NCI-H1092 treated with DMSO at 0.1 percent for 48 hours (cell line): ENCODE measurements around the gene USP7.

Experiments
- DNase-seq: peaks from one replicate; lab custom pipeline; 2025; lab: John Stamatoyannopoulos, UW

Gene USP7

DNA sequence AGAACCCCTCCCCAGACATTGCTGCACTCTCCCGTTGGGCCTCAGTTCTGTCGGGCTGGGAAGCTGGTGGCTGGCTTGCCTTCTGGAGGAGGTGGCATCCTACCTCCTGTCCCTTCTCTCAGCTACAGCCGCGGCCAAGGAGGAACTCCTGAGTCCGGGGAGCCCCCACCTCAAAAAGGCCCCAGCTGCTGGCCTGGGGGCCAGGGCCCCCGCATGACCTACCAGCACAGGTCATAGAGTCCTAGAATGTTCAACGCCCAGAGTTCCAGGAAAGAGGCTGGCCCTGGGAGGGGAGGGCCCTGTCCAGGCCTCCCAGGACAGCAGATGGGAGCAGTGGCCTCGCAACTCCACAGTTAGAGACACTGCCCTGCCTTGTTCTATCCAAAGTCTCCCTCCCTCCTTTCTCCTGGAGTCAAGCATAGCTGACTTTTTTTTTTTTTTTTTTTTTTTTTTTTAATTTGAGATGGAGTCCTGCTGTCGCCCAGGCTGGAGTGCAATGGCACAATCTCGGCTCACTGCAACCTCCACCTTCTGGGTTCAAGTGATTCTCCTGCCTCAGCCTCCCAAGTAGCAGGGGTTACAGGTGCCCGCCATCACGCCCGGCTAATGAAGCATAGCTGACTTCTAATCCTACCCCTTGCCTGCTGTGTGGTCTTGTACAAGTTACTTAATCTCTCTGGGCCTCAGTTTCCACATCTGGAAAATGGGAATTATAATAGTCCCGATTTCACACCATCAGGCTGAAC lies 102.0 kb downstream of the USP7 start:
- no peak for DNase-seq

DNA sequence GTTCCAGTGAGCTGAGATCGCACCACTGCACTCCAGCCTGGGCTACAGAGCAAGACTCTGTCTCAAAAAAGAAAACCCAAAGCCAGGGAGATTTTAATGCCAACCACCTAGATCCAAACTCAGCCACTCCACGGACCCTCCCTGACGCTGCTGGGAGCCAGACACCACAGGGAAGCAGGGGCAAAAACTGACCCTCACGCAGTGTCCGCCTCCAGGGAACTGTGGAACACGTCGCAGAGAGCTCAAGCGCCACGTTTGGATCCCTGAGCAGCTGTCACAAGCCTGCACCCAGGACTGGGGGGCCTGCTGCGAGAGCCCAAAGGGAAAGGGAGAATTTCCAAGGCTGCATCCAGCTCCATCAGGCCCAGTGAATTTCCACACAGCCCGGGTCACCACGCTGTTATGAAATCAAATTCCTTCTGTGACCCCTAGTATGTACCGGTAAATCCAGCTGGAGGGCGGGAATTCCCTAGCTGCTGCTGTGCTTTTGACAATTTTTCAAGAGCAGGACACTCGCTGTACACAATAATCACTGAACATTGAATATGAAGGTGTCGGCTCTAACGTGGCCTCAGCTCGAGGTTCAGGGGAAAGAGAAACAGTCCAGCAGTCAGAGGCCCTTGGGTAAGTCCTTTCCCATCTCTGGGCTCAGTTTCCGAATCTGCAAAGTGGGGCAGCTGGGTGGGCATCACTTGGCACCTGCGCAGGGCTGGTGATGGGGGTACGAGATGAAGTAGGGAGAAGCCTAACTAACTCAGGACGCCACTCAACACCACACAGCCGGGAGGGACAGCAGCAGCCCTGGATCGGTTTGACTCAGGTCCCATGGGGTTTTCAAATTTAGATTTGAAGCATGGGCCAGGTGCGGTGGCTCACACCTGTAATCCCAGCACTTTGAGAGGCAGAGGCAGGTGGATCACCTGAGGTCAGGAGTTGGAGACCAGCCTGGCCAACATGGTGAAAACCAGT lies 103.5 kb downstream of the USP7 start:
- no peak for DNase-seq

DNA sequence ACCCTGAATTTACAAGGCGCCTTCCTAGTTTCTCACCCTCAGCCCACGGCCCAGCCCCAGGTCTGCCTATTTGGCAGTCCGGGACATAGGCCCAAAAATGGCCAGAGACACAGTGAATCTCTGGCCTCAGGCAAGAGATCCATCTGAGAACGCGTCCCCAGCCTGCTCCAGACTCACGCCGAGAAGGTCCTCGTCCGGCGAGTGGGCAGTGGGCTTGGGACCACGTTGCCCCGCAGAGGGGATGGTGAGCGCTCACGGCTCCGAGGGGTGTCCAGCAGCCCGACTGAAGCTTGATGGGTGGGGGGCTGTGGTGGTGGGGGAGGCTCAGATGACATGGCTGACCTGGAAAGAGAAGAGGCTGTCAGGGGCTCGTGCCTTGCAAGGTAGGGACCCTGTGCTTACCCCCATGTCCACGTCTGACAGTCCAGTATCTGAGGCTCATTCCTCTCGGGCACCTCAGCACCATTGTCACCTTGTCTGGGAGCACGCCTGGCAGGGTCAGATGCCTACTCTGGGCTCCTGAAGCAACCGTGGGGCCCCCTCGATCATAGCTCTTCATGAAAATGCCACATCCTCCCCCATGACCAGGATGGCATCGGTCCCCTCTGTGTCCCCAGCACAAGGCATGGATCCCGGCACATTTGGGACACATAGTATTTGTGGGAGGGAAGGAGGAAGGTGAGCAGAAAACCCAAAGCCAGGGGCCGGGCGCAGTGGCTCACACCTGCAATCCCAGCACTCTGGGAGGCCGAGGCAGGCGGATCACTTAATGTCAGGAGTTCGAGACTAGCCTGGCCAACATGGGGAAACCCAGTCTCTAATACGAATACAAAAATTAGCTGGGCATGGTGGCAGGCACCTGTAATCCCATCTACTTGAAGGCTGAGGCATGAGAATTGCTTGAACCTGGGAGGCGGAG lies 104.5 kb downstream of the USP7 start:
- no peak for DNase-seq

DNA sequence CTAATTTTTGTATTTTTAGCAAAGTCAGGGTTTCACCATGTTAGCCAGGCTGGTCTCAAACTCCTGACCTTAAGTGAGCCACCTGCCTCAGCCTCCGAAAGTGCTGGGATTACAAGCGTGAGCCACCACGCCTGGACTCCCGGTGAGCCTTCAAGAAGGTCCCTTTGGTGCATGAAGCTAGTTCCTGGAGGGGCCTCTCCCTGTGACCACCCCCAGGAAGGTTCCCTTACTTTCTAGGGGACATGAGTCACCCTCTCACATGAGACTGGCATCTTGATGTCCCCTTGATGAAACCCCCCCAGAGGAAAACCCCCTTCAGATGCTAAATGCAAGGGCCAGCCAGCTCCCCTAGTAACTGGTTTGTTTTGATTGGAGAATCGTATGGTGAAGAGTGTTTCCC lies 107.7 kb downstream of the USP7 start:
- no peak for DNase-seq

DNA sequence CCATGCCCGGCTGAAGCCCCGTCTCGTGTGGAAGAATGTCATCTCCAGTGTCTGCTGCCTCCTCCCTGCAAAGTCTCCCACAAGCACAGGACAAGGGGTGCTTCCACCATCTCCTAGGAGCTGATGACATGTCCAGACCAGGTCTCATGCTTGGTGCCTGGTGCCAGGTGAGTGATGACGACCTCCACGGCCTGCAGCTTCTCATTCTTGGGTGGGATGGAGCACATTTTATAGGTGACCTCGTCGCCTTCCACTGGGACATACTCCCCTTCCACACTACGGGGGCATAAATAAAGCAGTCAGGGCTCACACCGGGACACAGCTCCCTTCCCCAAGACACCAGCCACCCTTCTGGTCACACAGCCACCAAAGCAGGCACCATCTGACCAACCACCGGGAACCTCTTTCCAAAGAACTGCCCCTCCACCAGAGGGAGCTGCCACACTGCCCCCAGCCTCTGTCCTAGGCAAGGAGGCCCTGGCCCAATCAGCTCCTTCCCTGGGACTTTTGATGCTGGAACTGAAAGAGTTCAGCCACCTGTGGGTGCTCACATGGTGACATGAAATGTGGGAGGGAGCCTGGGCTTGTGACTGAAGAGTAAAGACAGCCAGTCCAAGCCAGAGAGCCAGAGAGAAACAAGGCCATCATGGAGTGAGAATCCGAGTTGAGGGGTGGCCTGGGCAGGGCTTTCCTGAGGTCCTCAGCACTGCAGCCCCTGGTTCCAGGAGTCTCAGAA lies 108.5 kb downstream of the USP7 start:
- DNase-seq, result no peak

DNA sequence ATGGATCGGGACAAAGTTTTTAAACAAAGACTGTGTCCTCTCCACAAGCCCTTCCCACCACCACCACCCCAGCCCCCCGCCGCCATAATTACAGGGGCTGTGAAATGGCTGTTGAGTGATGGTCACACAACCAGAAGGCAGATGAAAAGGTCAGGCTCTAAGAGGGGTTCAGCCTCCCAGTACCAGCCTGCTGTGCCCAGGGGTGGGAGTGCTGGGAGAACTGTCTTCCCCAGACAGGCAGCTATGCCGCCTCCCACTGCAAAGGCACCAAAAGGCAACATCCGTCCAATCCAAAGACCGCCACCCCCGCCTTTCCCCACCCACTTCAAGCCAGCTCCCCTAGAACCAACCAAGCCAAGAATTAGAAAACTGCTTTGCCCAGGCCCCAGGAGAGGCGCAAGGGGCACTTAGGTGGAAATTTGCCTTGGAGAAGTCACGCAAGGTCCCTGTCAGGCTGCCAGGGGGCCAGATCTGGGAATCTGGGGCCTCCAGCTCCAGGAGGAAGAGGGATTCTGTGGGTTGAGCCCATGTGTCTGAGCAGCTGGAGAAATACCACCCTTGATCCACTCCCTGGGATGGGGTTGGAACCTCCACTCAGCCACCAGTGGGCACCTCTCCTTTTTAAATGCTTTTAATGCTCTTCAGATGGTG lies 109.3 kb downstream of the USP7 start:
- DNase-seq, result no peak

DNA sequence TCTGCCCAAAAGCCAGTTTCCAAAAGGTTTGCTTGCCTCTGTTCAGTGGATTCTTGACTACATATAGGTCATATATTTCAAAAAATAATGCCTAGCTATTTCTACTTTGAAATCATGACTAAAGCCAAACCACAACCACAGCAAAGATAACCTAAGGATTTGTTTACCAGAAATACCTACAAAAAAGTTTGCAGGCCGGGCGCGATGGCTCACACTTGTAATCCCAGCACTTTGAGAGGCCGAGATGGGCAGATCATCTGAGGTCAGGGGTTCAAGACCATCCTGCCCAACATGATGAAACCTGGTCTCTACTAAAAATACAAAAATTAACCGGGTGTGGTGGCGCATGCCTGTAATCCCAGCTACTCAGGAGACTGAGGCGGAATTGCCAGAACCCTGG lies 110.1 kb downstream of the USP7 start:
- no peak for DNase-seq

DNA sequence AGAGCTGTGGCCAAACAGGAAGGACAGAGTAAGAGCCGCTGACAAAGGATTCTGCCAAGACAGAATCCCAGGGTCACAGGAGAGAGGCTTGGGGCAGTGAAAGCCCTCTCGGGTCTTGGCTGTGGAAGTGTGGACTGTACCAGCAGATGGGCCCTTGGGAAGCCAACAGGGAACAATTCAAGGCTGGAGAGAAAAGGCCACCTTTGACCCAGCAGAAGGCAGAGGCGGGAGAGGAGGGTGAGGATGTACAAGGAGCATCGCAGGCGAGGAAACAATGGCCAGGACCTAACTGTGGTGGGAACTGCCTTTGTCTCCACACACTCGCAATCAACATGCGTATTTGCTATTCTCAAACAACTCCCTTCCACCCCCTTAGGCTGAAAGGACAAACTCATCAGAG lies 110.6 kb downstream of the USP7 start:
- no peak for DNase-seq

DNA sequence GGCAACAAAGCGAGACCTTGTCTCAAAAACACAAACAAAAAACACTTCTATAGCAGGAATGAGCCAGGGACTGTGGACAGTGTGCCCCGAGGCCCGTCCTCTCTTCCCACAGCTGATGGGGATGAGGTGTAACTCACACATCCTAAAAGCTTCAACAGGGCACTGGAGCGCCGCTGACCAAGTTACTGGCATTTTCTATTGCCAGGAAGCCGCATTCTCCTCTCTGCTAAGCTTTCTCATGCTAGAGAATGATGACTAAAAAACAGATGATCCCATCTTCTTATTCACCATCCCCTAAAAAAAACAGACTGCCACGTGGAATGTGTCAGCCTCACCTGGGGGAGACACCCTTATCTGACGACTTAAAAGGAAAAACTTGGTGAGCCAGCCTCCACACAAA lies 111.2 kb downstream of the USP7 start:
- no peak for DNase-seq

DNA sequence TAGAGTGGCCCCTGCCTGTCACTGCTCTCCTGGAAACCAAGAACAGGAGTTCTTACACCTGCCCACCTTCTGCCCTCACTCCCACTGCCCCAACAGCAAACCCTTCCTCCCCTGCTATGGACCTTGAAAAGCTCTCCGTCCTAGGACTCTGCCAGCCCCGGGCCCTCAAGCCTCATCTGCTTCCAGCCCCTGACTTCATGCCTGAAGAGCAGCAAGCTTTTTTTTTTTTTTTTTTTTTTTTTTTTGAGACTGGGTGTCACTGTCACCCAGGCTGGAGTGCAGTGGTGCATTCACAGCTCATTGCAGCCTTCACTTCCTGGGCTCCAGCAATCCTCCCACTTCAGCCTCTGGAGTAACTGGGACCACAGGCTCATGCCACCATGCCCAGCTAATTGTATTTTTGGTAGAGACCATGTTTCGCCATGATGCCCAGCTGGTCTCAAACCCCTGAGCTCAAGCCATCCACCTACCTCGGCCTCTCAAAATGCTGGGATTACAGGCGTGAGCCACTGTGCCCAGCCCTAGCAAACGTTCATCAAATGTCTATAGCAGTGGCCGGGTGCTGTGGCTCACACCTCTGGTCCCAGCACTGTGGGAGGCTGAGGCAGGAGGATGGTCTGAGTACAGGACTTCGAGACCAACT lies 111.8 kb downstream of the USP7 start:
- no peak for DNase-seq

DNA sequence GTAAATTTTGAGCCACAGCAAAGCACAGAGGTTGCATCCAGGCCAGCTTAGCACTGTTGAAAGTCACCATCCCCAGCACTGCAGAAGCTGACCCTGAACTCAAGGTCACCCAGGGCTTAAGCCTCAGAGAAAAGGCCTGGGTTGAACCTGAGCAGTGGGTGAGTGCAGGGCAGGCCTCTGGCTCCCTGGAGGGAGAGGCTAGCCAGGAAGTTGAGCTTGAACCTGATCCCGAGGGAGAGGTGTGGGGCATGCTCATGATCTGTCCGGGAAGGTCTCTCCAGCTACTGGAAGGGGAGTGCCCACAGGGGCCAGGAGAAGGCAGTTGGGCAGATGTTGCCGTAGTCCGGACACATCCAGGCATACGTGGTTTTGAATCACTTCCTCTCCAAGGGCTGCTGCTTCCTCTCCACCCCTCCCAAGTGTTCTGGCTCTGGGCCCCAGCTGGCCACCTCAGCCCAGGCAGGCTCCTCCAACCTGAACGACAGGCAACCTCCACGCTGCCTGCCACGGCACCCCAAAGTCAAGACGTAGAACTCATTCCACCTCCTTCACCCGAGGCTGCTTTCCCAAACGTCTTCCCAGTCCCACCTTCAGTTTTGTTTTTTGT lies 113.3 kb downstream of the USP7 start:
- DNase-seq, result no peak

DNA sequence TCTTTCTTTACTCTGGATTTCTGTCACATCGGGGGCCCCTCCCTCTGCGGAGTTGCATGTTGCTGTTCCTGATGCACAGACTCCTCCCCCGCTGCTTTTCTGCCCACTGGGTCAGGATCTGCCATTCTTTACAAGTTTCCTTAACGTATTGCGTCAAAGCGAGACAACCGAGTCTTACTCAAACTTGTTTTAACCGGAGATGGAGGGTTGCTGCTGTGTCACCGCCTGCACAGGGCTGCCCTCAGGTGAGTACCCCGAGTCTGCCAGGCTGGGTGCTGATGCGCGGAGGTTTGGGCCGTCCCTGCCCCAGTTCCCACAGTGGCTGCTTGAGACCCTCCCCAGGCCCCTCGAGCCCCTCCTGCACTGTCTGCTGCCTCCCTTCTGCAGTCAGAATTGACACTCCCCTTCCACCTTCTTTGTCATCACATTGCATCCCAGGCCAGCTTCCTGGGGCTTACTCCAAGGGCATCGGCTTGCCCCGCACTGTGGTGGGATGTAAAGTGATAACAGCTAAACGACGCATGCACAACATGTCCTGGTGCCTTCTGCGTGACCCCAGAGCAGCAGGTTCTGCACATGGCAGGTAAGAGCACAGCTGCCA lies 114.2 kb downstream of the USP7 start:
- DNase-seq, result no peak

DNA sequence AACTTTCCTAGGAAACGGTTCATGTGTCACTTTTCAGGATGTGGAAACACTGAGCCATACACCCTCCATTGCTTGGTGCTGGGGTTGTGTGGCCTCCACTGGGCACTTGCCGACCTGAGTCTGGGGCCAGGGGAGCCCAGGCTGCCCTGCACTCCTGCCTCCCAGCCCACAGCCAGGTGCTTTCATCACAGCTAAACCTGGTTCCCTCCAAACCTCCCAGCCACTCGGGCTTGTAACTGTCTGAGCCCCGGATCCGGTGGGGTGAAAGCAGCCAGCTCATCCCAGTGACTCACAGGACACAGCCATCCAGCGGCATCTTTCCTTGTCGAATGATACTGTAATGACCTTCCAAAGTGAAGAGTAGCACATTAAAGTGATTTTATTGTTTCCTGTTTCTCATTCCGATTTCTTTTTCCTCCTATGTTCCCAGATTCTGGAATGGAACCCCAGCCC lies 114.7 kb downstream of the USP7 start:
- no peak for DNase-seq

DNA sequence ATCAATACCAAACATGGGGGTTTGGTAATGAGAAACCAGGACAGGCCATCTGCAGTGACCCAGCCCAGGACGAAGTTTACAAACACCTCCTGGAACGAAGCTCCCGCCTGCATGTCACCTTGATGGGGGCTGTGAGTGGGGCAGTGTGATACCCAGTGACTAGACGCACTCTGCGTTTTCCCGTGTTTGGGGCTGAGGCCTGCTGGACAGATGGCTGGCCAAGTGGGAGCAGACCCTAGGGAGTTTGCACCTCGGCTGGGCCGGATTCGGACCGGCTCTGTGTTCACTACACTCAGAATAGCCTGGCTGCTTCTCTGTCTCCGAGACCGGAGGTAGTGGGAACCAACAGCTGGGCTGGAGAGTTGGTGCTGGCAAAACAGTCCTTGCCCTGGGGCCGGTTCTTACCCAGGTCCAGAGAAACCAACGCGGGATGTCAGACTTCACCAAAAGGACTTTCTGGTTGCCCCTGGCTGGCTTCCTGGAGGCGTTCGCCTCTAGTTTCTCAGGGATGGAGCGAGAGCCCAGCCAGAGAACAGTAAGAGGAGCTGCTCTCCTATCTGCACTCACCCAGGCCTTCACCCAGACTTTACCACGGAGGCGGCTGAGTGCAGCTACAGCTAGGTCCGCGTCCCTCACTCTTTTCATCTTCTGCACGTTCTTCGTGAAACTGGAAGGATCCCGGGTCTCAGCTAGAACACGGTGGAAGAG lies 115.3 kb downstream of the USP7 start:
- DNase-seq, result no peak

DNA sequence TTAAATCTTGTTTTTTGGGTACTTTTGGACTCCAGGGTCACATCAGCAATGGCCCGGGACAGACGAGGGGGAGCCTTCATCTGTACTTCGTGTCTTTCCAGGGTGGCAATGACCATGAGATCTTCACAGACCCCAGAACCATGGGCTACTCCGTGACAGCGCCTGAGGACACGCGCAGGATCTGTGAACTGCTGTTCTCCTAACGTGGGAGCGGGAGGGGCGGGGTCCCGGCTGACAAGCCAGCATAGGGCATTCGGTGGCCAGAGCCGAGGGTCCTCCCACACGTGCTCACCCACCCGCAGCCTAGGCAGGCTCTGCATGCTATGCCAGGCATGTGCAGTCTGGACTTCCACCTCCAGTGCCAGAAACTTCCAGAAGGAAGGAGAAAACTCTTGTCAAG lies 116.1 kb downstream of the USP7 start:
- no peak for DNase-seq

DNA sequence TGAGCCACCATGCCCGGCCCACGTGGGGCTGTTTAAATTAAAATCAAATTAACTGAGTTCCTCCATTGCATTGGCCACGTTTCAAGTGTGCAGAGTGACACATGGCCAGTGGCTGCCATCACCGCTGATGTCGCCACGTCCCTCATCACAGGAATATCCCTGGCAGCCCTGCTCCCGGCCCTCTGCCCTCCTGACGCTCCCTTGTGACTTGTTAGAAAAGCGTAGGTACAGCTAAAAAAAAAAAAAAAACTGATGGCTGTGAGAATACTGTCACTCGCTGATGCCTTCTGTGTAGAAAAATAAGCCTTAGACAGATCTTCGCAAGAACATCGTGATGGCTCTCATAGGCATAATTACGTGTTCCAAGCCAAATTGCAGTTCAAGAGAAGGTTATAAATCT lies 116.6 kb downstream of the USP7 start:
- no peak for DNase-seq

DNA sequence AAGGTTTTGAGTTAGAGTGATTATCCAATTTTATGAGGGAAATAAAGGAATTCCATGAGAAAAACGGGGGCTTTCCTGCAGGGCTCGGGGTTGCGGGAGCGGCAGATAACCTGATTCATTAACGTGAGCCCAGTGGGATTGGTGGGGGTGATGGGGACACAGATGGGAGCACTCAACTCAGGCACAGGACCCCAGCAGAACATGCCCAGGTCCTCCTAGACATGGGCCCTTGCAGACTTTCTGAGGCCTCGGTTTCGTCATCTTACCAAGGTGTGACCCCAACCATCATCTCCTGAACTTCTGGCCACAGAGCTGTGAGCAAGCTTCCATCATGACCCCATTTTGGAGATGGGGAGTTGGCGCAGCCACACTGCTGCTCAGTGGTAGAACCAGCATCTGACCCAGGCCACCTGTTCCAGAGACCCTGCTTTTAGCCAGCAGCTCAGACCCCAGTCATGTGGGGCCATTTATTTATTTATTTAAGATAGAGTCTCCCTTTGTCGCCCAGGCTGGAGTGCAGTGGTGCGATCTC lies 117.2 kb downstream of the USP7 start:
- no peak for DNase-seq

DNA sequence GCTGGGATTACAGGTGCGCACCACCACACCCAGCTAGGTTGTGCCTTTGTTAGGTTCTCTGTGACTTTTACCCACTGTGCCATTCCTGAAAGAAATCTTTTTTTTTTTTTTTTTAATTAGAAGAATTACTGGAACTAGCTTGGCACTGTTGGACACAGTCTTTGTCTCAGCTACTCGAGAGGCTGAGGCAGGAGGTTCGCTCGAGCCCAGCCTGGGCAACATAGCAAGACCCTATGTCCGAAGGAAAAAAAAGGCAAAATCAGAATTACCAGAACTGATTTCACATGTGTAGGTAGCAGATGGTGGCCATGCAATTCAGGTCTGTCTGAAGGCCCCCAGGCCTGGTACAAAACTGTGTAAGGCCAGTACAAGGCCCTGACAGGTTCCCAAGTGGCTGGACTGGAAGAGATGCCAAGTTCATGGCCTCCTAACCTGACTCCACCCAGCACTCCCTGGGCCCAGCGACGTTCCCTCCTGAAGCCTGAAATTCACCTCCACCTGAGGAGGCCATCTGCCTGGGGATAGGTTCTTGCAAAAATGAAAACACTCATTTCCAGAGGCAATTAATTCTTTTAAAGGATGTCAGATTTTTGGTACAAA lies 117.9 kb downstream of the USP7 start:
- no peak for DNase-seq
